Mucosa of descending colon (tissue), 3 donors: ENCODE measurements around the gene MAT2A. TPM values are rescaled to one million over a fixed set of nuclear protein-coding genes. Genes with fewer than 3 reads are reported as not detected.

Experiments
- ATAC-seq: fragments of 200-7000 bp; cut with Tn5 transposase; one replicate; pipeline ENCODE4 v1.9.1; 2020; ENCODE audit warnings: mild to moderate bottlenecking, moderate library complexity
- DNase-seq, 3 donors: peaks; one replicate each; pipeline ENCODE4 v3.0.0-alpha.2; 2020
- H3K36me3 ChIP-seq: fragments of 200-600 bp; one replicate; pipeline ENCODE4 v1.8.0; 2021; ENCODE audit warnings: low read depth, mild to moderate bottlenecking
- H3K4me1 ChIP-seq: fragments of 200-600 bp; one replicate; pipeline ENCODE4 v1.8.0; 2021; ENCODE audit warnings: low read depth, mild to moderate bottlenecking
- H3K4me3 ChIP-seq: fragments of 200-600 bp; one replicate; pipeline ENCODE4 v1.8.0; 2021; ENCODE audit warnings: mild to moderate bottlenecking
- H3K9me3 ChIP-seq: fragments of 200-600 bp; one replicate; pipeline ENCODE4 v1.8.0; 2021; ENCODE audit warnings: mild to moderate bottlenecking
- CTCF ChIP-seq: fragments of 200-600 bp; IDR thresholded peaks from one replicate; pipeline ENCODE4 v1.8.0; 2022; ENCODE audit warnings: antibody characterized with exemption, mild to moderate bottlenecking
- intact Hi-C, 2 donors: fragments of 100-400 bp; cut with DNase I in 1 of 2; cut with micrococcal nuclease in 1 of 2; formaldehyde crosslinking; loops; one replicate each; pipeline versions ENCODE4 v1.11.0 to v1.11.1; 2022; cut with DNase I, micrococcal nuclease
- total RNA-seq, 3 donors: library from RNA; stranded (reverse); fragmentation: NEBNext Ultra II Directional in 2 of 3; extraction: Animal tissue kit (Norgen Biotek cat#: 25700) in 2 of 3; gene quantifications; one replicate each; pipeline versions ENCODE4 v1.2.1 to v1.2.4, GENCODE V29; 2021 to 2023
- donor health status: DM: no; HTN: no; CAD: no; lungs with moderate emphysema.
- donor health status: DM: no; HTN: no; CAD: no.
- donor health status: DM: no; HTN: yes; CAD: no.

MAT2A gene
- total RNA-seq, 3 donors from 2014 or later, result 156 to 229 (median 167) TPM

GRCh38 chr2:85502720-85503119, 36.2 kb upstream of the MAT2A start:
- H3K4me1 ChIP-seq, result peaks cover 28% of the 10 kb centered on the region
- no peak for ATAC-seq
- intact Hi-C loops, result no loop called here
- no peak overlapping the region for H3K4me3 ChIP-seq
- DNase-seq, result no peak
- TF ChIP-seq CTCF, result no peak
- H3K9me3 ChIP-seq, result no peaks in the 10 kb centered on the region
- H3K36me3 ChIP-seq, result no peaks in the 10 kb centered on the region

GRCh38 chr2:85503168-85503850, 35.7 kb upstream of the MAT2A start:
- Histone ChIP-seq H3K9me3 (no peaks in the 10 kb centered on the region), H3K36me3 (no peaks in the 10 kb centered on the region), H3K4me3 (no peak overlapping the region), H3K4me1 (peaks cover 28% of the 10 kb centered on the region)
- no peak for TF ChIP-seq CTCF
- intact Hi-C loops, result no loop called here
- ATAC-seq, result peak; percentile 69
- DNase-seq, result peak; percentile 45 to 71 (median 70)

GRCh38 chr2:85503851-85504777, 34.9 kb upstream of the MAT2A start:
- Histone ChIP-seq H3K36me3 (no peaks in the 10 kb centered on the region), H3K4me1 (peaks cover 27% of the 10 kb centered on the region), H3K4me3 (no peak overlapping the region), H3K9me3 (no peaks in the 10 kb centered on the region)
- DNase-seq, result no peak
- no peak for ATAC-seq
- TF ChIP-seq CTCF, result no peak
- intact Hi-C loops, result no loop called here

GRCh38 chr2:85504778-85505261, 34.1 kb upstream of the MAT2A start:
- Histone ChIP-seq H3K36me3 (no peaks in the 10 kb centered on the region), H3K9me3 (no peaks in the 10 kb centered on the region), H3K4me3 (no peak overlapping the region), H3K4me1 (peaks cover 23% of the 10 kb centered on the region)
- DNase-seq (no peak), ATAC-seq (peak; percentile 23)
- intact Hi-C loops, result no loop called here
- TF ChIP-seq CTCF, result no peak

GRCh38 chr2:85505551-85506238, 33.3 kb upstream of the MAT2A start:
- Histone ChIP-seq H3K4me1 (peaks cover 25% of the 10 kb centered on the region), H3K36me3 (no peaks in the 10 kb centered on the region), H3K9me3 (no peaks in the 10 kb centered on the region), H3K4me3 (no peak overlapping the region)
- TF ChIP-seq CTCF, result no peak
- intact Hi-C loops, result no loop called here
- DNase-seq (no peak), ATAC-seq (no peak)
